Activated B cell treated with CpG ODN at 0.5 μM for 24 hours (primary cell): ENCODE results near the gene DLG2. TPM values are rescaled to one million over a fixed set of nuclear protein-coding genes. Genes with fewer than 3 reads are reported as not detected.

Experiments used
- ATAC-seq: fragments of 200-7000 bp; cut with Tn5 transposase; one replicate; pipeline ENCODE4 v1.10.0; 2021; ENCODE audit warnings: low read depth, mild to moderate bottlenecking, moderate library complexity
- CTCF ChIA-PET: fragments of 350-600 bp; sonication (Branson Sonifier 250); formaldehyde crosslinking; loops from one replicate; lab custom pipeline; 2021; ENCODE audit warnings: antibody characterized with exemption; lab: Charles Lee
- POLR2A ChIA-PET: fragments of 350-600 bp; sonication (Branson Sonifier 250); formaldehyde crosslinking; loops from one replicate; lab custom pipeline; 2021; ENCODE audit warnings: antibody characterized with exemption; lab: Charles Lee
- DNase-seq: peaks from one replicate; pipeline ENCODE4 v3.0.0; 2022
- H3K27ac Mint-ChIP-seq: one replicate; pipeline ENCODE4 v1.8.0; 2020; ENCODE audit warnings: mixed read lengths
- H3K27me3 Mint-ChIP-seq: one replicate; pipeline ENCODE4 v1.8.0; 2021; ENCODE audit warnings: mixed read lengths
- H3K36me3 Mint-ChIP-seq: one replicate; pipeline ENCODE4 v1.8.0; 2021; ENCODE audit warnings: low read depth, mixed read lengths
- H3K4me1 Mint-ChIP-seq: one replicate; pipeline ENCODE4 v1.8.0; 2021; ENCODE audit warnings: mixed read lengths
- H3K4me3 Mint-ChIP-seq: one replicate; pipeline ENCODE4 v1.8.0; 2020; ENCODE audit warnings: mild to moderate bottlenecking, mixed read lengths
- H3K9me3 Mint-ChIP-seq: one replicate; pipeline ENCODE4 v1.8.0; 2020; ENCODE audit warnings: mixed read lengths
- intact Hi-C: fragments of 100-400 bp; cut with micrococcal nuclease; formaldehyde crosslinking; loops from one replicate; pipeline ENCODE4 v1.15.1; 2024
- total RNA-seq: library from RNA; stranded (reverse); gene quantifications from 2 replicates; pipeline ENCODE4 v1.2.3, GENCODE V29; 2022
- TF ChIP-seq, protein P1 (sequence below): fragments of 200-600 bp; IDR thresholded peaks from one replicate; pipeline ENCODE4 v1.8.0; 2022; ENCODE audit warnings: antibody characterized with exemption, mild to moderate bottlenecking

DLG2 gene
- total RNA-seq, 1 donor from 2014 or later: 2.7 TPM

- POLR2A ChIA-PET: no interaction called here
- CTCF ChIA-PET: no interaction called here
- ATAC-seq: no peak
These were observed 87.0 kb downstream of the DLG2 start for GRCh38 chr11:85540181-85540580.

DNA sequence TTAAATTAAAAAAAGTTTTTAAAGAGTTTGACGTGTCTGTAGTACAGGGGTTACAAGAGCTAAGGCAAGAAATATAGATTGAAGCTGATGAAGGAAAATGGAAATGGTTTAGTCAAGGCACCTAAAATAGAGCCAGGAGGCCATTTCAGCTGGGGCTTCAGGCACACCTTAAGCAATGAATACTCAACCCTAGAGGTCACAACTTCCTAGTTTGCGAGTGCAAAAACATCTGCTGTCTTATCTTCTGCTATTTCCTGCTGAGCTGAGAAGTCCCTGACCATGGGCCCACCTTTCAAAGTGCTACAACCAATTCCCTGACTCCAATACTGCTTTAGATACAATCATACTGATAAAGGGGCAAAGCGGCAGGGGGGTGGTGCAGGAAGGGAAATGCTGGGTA, 87.4 kb downstream of the DLG2 start:
- Mint-ChIP-seq H3K36me3 (peaks cover 2% of the 10 kb centered on the region), H3K9me3 (peaks cover 14% of the 10 kb centered on the region), H3K27ac (no peak overlapping the region), H3K4me3 (no peak overlapping the region), H3K27me3 (no peaks in the 10 kb centered on the region), H3K4me1 (no peaks in the 10 kb centered on the region)
- TF ChIP-seq, protein P1, sequence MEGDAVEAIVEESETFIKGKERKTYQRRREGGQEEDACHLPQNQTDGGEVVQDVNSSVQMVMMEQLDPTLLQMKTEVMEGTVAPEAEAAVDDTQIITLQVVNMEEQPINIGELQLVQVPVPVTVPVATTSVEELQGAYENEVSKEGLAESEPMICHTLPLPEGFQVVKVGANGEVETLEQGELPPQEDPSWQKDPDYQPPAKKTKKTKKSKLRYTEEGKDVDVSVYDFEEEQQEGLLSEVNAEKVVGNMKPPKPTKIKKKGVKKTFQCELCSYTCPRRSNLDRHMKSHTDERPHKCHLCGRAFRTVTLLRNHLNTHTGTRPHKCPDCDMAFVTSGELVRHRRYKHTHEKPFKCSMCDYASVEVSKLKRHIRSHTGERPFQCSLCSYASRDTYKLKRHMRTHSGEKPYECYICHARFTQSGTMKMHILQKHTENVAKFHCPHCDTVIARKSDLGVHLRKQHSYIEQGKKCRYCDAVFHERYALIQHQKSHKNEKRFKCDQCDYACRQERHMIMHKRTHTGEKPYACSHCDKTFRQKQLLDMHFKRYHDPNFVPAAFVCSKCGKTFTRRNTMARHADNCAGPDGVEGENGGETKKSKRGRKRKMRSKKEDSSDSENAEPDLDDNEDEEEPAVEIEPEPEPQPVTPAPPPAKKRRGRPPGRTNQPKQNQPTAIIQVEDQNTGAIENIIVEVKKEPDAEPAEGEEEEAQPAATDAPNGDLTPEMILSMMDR: no peak
- ChIA-PET POLR2A (no interaction called here), CTCF (no interaction called here)
- ATAC-seq (no peak), DNase-seq (no peak)
- intact Hi-C loops: no loop called here

More at GRCh38 chr11:85540181-85540580, 87.0 kb downstream of the DLG2 start:
- H3K9me3 Mint-ChIP-seq: peaks cover 10% of the 10 kb centered on the region
- no peaks in the 10 kb centered on the region for H3K4me1 Mint-ChIP-seq
- intact Hi-C loops: no loop called here
- TF ChIP-seq, protein P1: no peak
- H3K4me3 Mint-ChIP-seq: no peak overlapping the region
- no peaks in the 10 kb centered on the region for H3K36me3 Mint-ChIP-seq
- no peak for DNase-seq
- H3K27me3 Mint-ChIP-seq: no peaks in the 10 kb centered on the region
- H3K27ac Mint-ChIP-seq: no peak overlapping the region

DNA sequence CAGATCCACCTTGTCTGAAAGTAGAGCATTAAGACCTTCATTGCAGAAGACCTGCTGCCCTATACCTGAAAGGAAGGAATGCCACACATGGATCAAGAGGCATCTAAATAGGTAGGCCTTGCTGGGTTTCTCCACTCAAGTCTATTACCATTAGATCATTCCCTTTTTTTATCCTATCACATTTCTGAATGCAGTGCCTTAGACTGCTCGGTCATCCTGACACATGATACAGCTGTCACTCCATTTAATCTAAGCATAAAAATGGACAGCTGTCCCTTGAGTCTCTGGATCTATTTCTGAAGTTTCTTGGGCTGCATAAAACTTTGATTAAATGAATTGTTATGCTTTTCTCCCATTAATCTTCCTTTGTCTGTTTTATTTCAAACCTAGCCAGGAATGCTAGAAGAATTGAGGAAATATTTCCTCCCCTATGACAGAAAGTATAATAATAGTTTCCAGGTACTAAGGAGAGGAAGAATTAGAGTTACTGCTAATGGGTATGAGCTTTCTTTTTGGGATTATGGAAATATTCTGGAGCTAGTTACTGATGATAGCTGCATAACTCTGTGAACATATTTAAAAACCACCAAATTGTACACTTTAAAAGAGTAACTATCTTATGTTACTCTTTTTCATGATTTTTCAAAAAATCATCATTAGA, 88.0 kb downstream of the DLG2 start:
- TF ChIP-seq, protein P1: no peak
- Mint-ChIP-seq H3K27me3 (no peaks in the 10 kb centered on the region), H3K4me1 (no peaks in the 10 kb centered on the region)

GRCh38 chr11:85536438-85536837, 90.7 kb downstream of the DLG2 start:
- ATAC-seq (no peak), DNase-seq (no peak)
- Mint-ChIP-seq H3K9me3 (peaks cover 15% of the 10 kb centered on the region), H3K4me3 (no peak overlapping the region), H3K27ac (no peak overlapping the region), H3K36me3 (peaks cover 2% of the 10 kb centered on the region), H3K4me1 (no peaks in the 10 kb centered on the region), H3K27me3 (no peaks in the 10 kb centered on the region)
- POLR2A ChIA-PET: no interaction called here
- TF ChIP-seq, protein P1: no peak
- intact Hi-C loops: no loop called here
- CTCF ChIA-PET: no interaction called here

More for the DNA sequence above, 88.0 kb downstream of the DLG2 start:
- H3K36me3 Mint-ChIP-seq: peaks cover 2% of the 10 kb centered on the region
- ChIA-PET CTCF (no interaction called here), POLR2A (no interaction called here)
- DNase-seq (no peak), ATAC-seq (no peak)
- intact Hi-C loops: no loop called here
- H3K27ac Mint-ChIP-seq: no peak overlapping the region
- peaks cover 15% of the 10 kb centered on the region for H3K9me3 Mint-ChIP-seq
- H3K4me3 Mint-ChIP-seq: no peak overlapping the region

- intact Hi-C loops: no loop called here
- Mint-ChIP-seq H3K27ac (no peak overlapping the region), H3K27me3 (no peaks in the 10 kb centered on the region), H3K36me3 (peaks cover 2% of the 10 kb centered on the region), H3K4me1 (no peaks in the 10 kb centered on the region), H3K4me3 (no peak overlapping the region), H3K9me3 (peaks cover 15% of the 10 kb centered on the region)
- ATAC-seq (no peak), DNase-seq (no peak)
- POLR2A ChIA-PET: no interaction called here
- CTCF ChIA-PET: no interaction called here
- TF ChIP-seq, protein P1: no peak
These were observed 92.3 kb downstream of the DLG2 start for GRCh38 chr11:85534806-85535205.
